Measurements from ENCODE around the gene HIPK2.

Gene HIPK2

GRCh38 chr7:139596626-139597025, 181.2 kb downstream of the HIPK2 start:
- no peak for DNase-seq (ENCODE audit: extremely low spot score)
- no peak for TF ChIP-seq CTCF (IDR thresholded peaks at IDR 0.05; ENCODE audit: control extremely low read depth, extremely low read depth, low read depth, missing control alignments)
- POLR2A ChIA-PET, result no interaction called here
- CTCF ChIA-PET, result no interaction called here

- POLR2A ChIA-PET, result no interaction called here
- CTCF ChIA-PET, result no interaction called here
- no peak for TF ChIP-seq CTCF (IDR thresholded peaks at IDR 0.05; ENCODE audit: control extremely low read depth, extremely low read depth, low read depth, missing control alignments)
- DNase-seq (ENCODE audit: extremely low spot score), result no peak
Measured at GRCh38 chr7:139595806-139596205, 182.0 kb downstream of the HIPK2 start.

GRCh38 chr7:139594911-139595476, 182.8 kb downstream of the HIPK2 start:
- no peak for TF ChIP-seq CTCF (IDR thresholded peaks at IDR 0.05; ENCODE audit: control extremely low read depth, extremely low read depth, low read depth, missing control alignments)
- ChIA-PET CTCF (interaction anchor here (1.8 kb wide), 1 partner anchor 26 kb away, joined by 6 read pairs; no protein-coding TSS in a partner anchor), POLR2A (no interaction called here)
- DNase-seq (ENCODE audit: extremely low spot score), result no peak

- DNase-seq (ENCODE audit: extremely low spot score), result no peak
- TF ChIP-seq CTCF (IDR thresholded peaks at IDR 0.05; ENCODE audit: control extremely low read depth, extremely low read depth, low read depth, missing control alignments), result no peak
- ChIA-PET CTCF (interaction anchor here (0.8 to 6.5 kb wide), 5 partner anchors 8 to 417 kb away, joined by 3 to 42 read pairs (median 3); no protein-coding TSS in a partner anchor), POLR2A (no interaction called here)
Measured at GRCh38 chr7:139594090-139594489, 183.7 kb downstream of the HIPK2 start.

- TF ChIP-seq CTCF (IDR thresholded peaks at IDR 0.05; ENCODE audit: control extremely low read depth, extremely low read depth, low read depth, missing control alignments), result no peak
- ChIA-PET POLR2A (no interaction called here), CTCF (interaction anchor here (1.0 to 6.5 kb wide), 5 partner anchors 9 to 28 kb away, joined by 3 to 42 read pairs (median 3); no protein-coding TSS in a partner anchor)
- no peak for DNase-seq (ENCODE audit: extremely low spot score)
Measured at GRCh38 chr7:139592801-139593461, 184.9 kb downstream of the HIPK2 start.

GRCh38 chr7:139591550-139592195, 186.1 kb downstream of the HIPK2 start:
- no peak for TF ChIP-seq CTCF (IDR thresholded peaks at IDR 0.05; ENCODE audit: control extremely low read depth, extremely low read depth, low read depth, missing control alignments)
- CTCF ChIA-PET, result interaction anchor here (1.0 to 6.5 kb wide), 5 partner anchors 10 to 411 kb away, joined by 3 to 42 read pairs (median 3); no protein-coding TSS in a partner anchor
- DNase-seq (ENCODE audit: extremely low spot score), result no peak
- POLR2A ChIA-PET, result no interaction called here

Data from GM10248 (cell line).